ENCODE results near the gene ZC3H12D. TPM values are rescaled to one million over a fixed set of nuclear protein-coding genes. Genes with fewer than 3 reads are reported as not detected.

ZC3H12D gene
- total and polyA plus RNA-seq, 2 of the 8 experiments (the other 6 are each of a cell fraction or from before 2014, with no cell fraction given) = 0.05 to 0.07 TPM

DNA sequence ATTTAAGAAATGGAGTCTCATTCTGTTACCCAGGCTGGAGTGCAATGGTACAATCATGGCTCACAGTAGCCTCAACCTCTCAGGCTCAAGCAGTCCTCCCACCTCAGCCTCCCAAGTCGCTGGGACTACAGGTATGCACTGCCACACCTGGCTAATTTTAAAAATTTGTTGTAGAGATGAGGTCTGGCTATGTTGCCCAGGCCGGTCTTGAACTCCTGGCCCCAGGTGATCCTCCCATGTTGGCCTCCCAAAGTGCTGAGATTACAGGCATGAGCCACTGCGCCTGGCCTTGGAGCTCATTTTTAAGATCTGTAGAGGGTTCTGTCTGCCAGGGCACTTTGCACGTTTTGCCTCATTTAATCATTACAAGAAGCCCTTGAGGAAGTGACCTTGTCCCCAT is 17.5 kb downstream of the ZC3H12D start:
- Histone ChIP-seq H3K4me1 (replicated peaks in 1 of 4; ENCODE audit: control insufficient read depth in 3 of 4, insufficient read depth in 4 of 4, low read length in 3 of 4) (no peaks in the 10 kb centered on the region), H2AK5ac (ENCODE audit: low read depth, low read length) (no peak overlapping the region), H3K56ac (replicated peaks; ENCODE audit: insufficient read length, low read depth, low read length) (no peak overlapping the region), H2BK20ac (ENCODE audit: low read length) (no peak overlapping the region), H3K18ac (ENCODE audit: extremely low read depth, low read length) (no peak overlapping the region), H3K14ac (ENCODE audit: insufficient read length) (no peak overlapping the region), H4K91ac (replicated peaks; ENCODE audit: insufficient read length, low read length) (no peak overlapping the region), H3K23ac (ENCODE audit: insufficient read length) (no peak overlapping the region), H2BK5ac (ENCODE audit: low read depth, low read length) (no peak overlapping the region), H2BK12ac (ENCODE audit: low read depth, low read length) (no peak overlapping the region), H2AFZ (ENCODE audit: low read length) (no peak overlapping the region), H3K4ac (replicated peaks; ENCODE audit: insufficient read length, low read depth, low read length) (no peak overlapping the region), H2BK120ac (replicated peaks; ENCODE audit: low read depth, low read length) (no peak overlapping the region), H3K4me3 (ENCODE audit: extremely low read depth in 1 of 4, insufficient read depth in 2 of 4, low read depth in 3 of 4, low read length in 4 of 4) (no peak overlapping the region), H3K79me1 (ENCODE audit: low read depth, low read length) (no peaks in the 10 kb centered on the region), H3K4me2 (ENCODE audit: insufficient read depth in 1 of 2, low read depth in 2 of 2, low read length in 2 of 2) (no peak overlapping the region), H4K8ac (ENCODE audit: extremely low read depth, insufficient read depth, low read length) (no peak overlapping the region), H3K23me2 (ENCODE audit: low read depth, low read length) (no peaks in the 10 kb centered on the region), H4K5ac (ENCODE audit: insufficient read length, low read depth, low read length) (no peak overlapping the region), H4K20me1 (replicated peaks in 1 of 2; ENCODE audit: control insufficient read depth in 1 of 2, insufficient read depth in 2 of 2, low read length in 2 of 2) (no peaks in the 10 kb centered on the region), H3K36me3 (ENCODE audit: control insufficient read depth in 2 of 4, insufficient read depth in 4 of 4, low read length in 3 of 4) (no peaks in the 10 kb centered on the region), H2BK15ac (ENCODE audit: low read length) (no peak overlapping the region), H3K27ac (ENCODE audit: low read depth, low read length) (no peak overlapping the region), H3K27me3 (replicated peaks in 1 of 4; ENCODE audit: control insufficient read depth in 3 of 4, extremely low read depth in 1 of 4, insufficient read depth in 3 of 4, low read length in 3 of 4) (no peaks in the 10 kb centered on the region), H3K9me3 (ENCODE audit: insufficient read depth in 2 of 2, low read depth in 1 of 2, low read length in 1 of 2) (no peaks in the 10 kb centered on the region), H3K79me2 (ENCODE audit: control insufficient read depth in 1 of 2, insufficient read depth in 2 of 2, low read length in 2 of 2) (no peaks in the 10 kb centered on the region), H3K9ac (replicated peaks in 1 of 4; ENCODE audit: extremely low read depth in 1 of 4, low read depth in 3 of 4, low read length in 3 of 4) (no peak overlapping the region)
- TF ChIP-seq SIX5 (IDR thresholded peaks at IDR 0.05; ENCODE audit: low read depth, low read length) (no peak), SAP30 (IDR thresholded peaks at IDR 0.05; ENCODE audit: insufficient read depth, insufficient replicate concordance, low read length) (no peak)
- ChIA-PET POLR2A (ENCODE audit: partially characterized antibody) (no interaction called here), CTCF (ENCODE audit: partially characterized antibody) (interaction anchor here (1.4 kb wide), 1 partner anchor 12 kb away, joined by 3 read pairs; no protein-coding TSS in a partner anchor)
- WGBS, 2 experiments (ENCODE audit: extremely low coverage in 1 of 2, insufficient coverage in 1 of 2, insufficient read length in 1 of 2, insufficient replicate concordance in 2 of 2, low coverage in 1 of 2, low lambda C conversion rate in 2 of 2, missing lambda C conversion rate in 1 of 2) = 80% methylated on average over 4 of the region's 4 CpGs; no CpG with 5 or more reads in 1 of the 2 experiments
- no peak for DNase-seq (ENCODE audit: low read depth in 1 of 2, low spot score in 2 of 2)
- FAIRE-seq = no peak
